Stimulated activated CD8-positive, alpha-beta memory T cell treated with anti-CD3 and anti-CD28 coated beads, Interleukin-15, amount 100 ng/mL, for 4 hours (primary cell): ENCODE results near the gene SLC7A6OS.

Source experiments
- DNase-seq, 2 donors: peaks; one replicate each; pipeline ENCODE4 v3.0.0-alpha.2; 2020; ENCODE audit warnings: low read depth in 2 of 2

SLC7A6OS gene

GRCh38 chr16:68310774-68311511, at the start of gene SLC7A6OS, which contains the start of gene PRMT7:
Gene SLC7A6OS, minus strand, starts transcription at chr16:68310946. Its CDS starts 20 bp downstream, at chr16:68310926.
Gene PRMT7, plus strand, starts transcription at chr16:68311019. Its CDS starts 4,961 bp downstream, at chr16:68315980.
- peak; percentile 82 for DNase-seq

- DNase-seq = no peak
Measured at GRCh38 chr16:68359398-68360191, 48.8 kb upstream of the SLC7A6OS start.

- no peak for DNase-seq
Measured at GRCh38 chr16:68358951-68359350, 48.2 kb upstream of the SLC7A6OS start.

- DNase-seq = no peak
Measured at GRCh38 chr16:68357923-68358322, 47.2 kb upstream of the SLC7A6OS start.

- DNase-seq = no peak
Measured at GRCh38 chr16:68357521-68357922, 46.8 kb upstream of the SLC7A6OS start.

GRCh38 chr16:68356919-68357286, 46.2 kb upstream of the SLC7A6OS start:
- DNase-seq = no peak

- peak; percentile 36 to 37 for DNase-seq
Measured at GRCh38 chr16:68356249-68356918, 45.6 kb upstream of the SLC7A6OS start.

- no peak for DNase-seq
Measured at GRCh38 chr16:68355447-68356248, 44.9 kb upstream of the SLC7A6OS start.

GRCh38 chr16:68354816-68355215, 44.1 kb upstream of the SLC7A6OS start:
- no peak for DNase-seq

- no peak for DNase-seq
Measured at GRCh38 chr16:68353366-68353765, 42.6 kb upstream of the SLC7A6OS start.

- no peak for DNase-seq
Measured at GRCh38 chr16:68351991-68352431, 41.3 kb upstream of the SLC7A6OS start.

- DNase-seq = no peak
Measured at GRCh38 chr16:68351463-68351862, 40.7 kb upstream of the SLC7A6OS start.

- DNase-seq = no peak
Measured at GRCh38 chr16:68350813-68351350, 40.1 kb upstream of the SLC7A6OS start.

GRCh38 chr16:68349838-68350410, 39.2 kb upstream of the SLC7A6OS start:
- DNase-seq = no peak

- DNase-seq = no peak
Measured at GRCh38 chr16:68348639-68349445, 38.1 kb upstream of the SLC7A6OS start.

- DNase-seq = no peak
Measured at GRCh38 chr16:68347605-68348004, 36.9 kb upstream of the SLC7A6OS start.

- DNase-seq = no peak
Measured at GRCh38 chr16:68346892-68347480, 36.2 kb upstream of the SLC7A6OS start.

GRCh38 chr16:68345958-68346635, 35.4 kb upstream of the SLC7A6OS start:
- DNase-seq = no peak

- DNase-seq = no peak
Measured at GRCh38 chr16:68345351-68345810, 34.6 kb upstream of the SLC7A6OS start.
